Stromal cell of bone marrow (primary cell): ENCODE data around the gene ELF4.
A peak's percentile ranks its signal among the peaks of the same experiment; 100 is the strongest.

ENCODE experiments used
- DNase-seq: peaks from one replicate; pipeline ENCODE4 v3.0.0-alpha.2; 2012; ENCODE audit warnings: low read depth

Gene ELF4

DNA sequence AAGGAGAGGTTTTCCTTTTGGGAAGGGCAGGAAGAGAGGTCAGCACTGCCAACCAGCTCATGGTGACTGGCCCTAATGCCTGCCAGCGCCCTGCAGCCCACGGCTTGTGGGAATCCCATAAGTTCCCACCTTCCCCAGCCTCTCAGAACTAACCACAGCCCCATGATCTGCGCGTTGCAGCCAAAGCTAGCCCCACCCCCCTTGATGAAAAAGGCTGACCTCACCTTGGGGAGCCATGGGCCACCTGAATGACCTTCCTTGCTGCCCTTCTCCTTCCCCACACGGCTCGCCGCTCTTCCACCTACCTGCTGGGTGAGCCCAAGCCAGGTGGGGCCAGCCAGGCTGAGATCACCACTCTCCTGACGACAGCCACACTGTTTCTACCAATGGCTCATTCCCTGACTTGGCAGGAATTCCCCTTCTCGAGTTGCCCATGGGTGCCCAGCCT is 3.9 kb upstream of the ELF4 start:
- no peak for DNase-seq

DNA sequence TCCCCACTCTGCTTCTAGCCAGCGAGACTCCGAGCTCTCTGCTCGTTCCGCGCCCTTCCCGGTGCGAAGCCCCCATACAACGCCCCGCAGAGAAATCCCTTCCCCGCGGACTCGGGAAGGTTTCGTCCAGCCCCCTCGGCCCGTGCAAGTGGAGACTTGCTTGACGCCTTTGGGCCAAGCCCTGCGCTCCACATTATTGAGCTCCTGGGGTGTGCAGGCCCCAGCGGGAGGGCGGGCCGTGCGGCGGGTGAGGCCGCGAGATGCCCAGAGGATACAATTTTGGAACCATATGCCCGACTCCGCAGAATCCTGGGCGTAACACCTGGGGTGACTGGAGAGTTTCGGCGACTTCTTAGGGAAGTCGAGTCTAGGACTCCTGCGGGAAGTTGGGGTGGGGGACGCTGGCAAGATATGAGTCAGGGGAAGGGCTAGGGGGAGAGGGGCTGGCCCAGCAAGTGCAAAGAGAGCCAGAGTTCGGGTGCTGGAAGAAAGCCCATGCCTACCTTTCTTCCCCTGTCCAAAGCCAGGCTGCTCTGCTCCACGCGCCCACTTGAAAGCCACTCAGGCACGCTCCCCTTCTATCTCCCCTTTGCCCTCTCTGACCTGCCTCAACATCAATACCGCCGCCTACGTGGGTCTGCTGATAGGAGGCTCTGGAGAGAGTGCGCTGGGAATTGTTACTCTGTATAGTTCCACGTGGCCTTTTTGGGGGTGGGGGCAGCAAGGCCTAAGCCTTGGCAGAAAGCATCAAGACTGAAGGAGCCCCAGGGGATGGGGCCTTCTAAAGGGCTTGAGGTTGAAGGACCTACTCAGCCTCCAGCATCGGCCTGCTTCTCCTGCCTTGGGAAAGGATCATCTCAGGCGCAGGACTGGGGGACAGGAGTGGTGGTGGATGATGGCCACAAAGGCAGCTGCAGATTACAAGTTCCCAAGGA is 1.2 kb upstream of the ELF4 start:
- no peak for DNase-seq

DNA sequence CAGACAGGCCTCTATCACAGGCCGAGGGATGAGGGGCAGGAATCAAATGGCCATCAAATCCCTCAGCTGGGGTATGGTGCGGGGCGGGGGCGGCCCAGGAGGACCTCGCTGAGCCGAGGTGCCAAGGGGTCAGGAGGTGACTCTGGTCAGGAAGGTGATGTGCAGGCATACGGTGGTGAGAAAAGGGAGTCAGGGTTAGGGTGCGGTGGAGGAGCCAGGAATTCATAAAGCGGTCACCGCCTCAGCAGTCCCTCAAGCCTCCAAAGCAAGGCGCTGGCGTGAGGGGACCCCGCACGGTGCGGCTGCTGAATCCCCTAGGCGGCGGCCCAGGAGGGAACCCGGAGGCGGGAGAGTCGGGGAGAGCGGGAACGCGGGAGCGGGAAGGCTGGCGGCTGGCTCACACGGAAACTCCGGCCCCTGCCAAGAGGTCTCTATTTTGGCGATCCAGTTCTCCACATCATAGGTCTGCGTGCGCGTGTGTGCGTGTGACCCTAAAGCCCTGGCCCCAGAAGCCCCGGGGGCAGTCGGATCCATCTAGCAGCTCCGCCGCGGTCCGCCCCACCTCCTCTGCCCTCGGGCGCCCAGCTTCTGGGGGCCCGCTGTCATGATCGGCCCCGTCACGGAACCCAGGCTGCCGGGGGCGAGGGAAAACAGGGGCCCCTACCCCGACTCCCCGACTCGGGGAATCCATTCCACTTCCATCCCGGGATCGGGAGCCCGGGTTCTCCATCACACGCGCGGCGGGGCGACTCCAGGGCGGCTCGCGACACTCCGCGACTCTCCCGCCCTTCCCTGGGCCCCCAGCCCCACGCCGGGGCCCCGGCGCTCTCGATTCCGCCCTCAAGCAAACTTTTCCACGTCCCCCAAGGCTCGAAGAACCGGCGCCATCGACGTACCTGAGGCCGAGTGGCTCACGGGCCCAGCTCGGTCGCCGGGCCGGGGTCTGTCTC is 593 bp downstream of the ELF4 start:
- no peak for DNase-seq

DNA sequence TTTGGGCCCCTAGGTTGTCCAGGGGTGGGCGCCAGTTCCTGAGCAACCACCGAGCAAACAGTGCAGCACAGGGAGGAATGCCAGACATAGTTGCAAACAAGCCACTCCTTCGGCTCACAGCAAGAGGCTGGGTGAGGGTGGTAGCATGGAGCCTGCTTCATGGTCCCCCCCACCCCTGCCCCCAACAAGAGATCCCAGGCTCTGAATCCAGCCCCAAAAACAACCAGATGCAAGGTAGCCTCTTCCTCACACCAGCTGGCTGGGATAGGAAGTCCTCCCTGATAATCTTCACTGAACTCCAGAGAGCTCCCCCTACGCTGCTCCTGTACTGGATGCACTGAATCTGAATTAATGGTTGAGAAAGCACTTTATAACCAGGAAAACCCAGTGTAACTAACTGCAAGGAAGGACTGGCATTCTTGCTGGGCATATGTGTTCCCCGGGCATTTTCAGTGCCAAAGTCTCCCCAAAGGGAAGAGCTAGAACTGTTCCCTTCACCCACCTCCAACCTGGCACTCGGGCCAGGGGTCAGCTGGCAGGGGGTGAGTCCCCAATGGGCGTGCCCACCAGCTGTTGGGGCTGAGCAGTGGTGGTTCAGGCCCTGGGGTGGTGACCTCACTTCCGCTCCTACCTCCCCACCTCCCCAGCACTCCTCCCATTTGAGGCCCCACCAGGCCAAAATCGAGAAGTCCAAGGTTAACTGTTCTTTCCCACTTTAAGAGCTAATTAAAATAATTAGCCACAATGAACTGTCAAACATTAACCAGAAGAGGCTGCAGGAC is 1.5 kb downstream of the ELF4 start:
- DNase-seq: no peak

DNA sequence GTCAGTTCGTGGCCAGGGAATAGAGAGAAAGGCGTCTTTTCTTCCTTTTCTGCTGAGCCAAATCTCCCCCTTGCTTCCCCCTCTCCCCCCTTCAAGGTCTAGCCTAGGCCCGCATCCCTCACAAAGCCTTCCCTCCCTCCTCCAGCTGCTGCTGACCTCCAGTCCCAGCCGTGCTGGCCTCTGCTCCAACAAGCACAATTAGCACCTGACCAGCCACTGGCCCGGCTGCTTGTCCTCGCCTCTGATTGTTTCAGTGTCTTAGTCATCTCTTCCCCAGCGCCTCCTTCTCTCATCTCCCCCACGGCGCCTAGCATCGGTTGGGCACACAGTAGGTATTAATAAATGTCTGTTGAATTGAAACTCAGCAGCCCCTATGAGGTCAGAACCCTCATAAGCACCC is 4.2 kb downstream of the ELF4 start:
- no peak for DNase-seq

DNA sequence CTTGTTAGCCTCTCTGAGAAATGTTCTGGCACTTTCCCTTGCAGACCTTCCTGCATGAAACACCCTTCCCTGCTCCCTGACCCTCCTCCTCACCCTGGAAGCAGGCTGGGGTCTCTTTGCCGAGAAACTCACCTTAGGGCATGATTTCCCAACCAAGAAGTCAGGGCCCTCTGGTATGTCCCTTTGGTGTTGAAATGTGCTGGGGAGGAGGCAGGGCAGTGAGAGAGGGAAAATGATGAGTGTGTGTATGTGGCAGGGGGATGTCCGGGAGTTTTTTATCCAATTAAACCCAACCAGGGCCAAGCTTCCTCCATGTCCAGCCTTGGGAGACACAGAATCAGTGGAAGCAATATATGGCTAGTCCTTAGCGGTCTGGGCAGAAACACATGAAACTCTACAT is 5.1 kb downstream of the ELF4 start:
- no peak for DNase-seq

DNA sequence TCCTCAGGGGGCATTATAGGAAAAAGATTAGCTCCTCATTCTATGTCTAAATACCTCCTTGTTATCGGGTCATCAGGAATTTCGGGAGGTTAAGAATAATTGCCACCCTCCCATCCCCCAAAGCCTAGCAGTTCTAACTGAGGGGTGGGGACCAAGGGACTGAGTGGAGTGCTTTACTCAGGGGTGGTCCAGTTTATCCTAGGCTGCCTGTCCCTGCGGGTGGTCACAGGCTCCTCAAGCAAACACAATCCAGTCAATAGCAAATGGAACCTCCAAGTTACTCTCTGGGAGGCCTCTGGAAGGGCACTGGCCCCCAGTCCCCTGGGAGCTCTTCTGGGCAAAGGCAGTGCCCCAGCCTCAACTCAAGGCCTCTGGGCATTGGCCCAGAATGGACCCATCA is 6.7 kb downstream of the ELF4 start:
- no peak for DNase-seq

DNA sequence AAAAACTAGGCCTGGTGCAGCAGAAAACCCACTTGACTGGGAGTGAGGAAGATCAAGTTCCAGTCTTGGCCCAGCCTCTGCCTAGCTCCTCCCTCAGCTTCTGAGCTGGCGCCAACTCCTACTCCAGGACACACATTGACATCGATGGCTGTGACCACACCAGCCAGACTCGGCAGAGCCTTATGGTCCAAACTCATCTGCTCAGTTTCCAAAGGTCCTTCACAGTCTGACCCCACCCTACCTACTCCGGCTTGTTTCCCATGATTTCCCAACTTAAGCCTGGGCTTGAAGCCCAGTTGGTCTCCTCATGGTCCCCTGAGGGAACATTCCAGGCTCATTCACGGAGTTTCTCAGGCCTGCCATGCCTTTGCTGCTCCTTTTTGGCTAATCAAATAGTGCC is 10.1 kb downstream of the ELF4 start:
- peak; percentile 90 for DNase-seq

DNA sequence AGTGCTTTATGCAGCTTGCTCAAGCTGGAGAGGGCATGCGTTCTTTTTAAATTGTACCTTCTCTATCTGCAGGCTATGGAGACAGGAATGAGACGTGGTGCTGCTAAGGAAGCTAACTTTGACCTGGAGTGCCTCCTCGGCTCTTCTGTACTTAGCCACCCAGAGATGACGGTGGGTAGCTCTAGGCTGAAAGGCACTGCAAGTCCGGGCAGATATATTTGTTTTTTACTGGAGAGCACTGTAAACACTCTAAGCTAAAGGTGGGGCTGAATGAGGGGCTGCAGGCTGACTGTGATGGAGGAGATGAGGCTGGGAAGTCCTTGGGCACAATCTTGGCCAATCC is 12.1 kb downstream of the ELF4 start:
- no peak for DNase-seq

DNA sequence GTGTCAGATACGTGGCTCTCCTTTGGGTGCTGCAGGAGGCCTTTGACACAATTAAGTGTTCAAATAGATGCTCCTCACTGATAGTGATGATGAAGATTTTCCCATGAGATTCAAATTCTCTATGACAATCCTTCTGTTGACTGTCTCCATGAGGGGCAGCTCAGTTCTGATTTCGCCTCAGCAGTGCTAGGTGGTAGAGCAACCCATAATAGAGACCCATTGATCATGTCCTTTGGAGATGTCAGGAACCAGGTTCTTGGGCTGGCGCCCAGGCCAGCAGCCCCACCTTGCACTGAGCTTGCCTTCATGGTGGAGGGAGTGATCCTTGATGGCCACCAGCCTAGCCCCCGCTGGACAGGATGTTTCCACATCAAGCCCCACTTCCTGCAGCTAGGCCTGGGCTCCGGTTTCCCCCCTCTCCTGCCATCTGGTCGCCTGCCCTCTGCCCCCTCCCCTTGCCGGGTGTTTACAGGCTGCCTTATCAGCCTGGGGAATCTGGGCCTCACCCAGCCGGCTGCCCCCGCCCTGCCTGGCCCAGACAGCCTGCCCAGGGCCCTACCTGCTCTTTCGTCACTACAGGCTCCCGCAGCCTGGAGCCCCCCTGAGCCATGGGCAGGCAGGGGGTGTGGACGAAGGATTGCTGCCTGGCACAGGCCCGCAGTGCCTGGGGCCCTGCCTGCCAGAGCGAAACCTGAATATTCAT is 12.6 kb downstream of the ELF4 start:
- no peak for DNase-seq

DNA sequence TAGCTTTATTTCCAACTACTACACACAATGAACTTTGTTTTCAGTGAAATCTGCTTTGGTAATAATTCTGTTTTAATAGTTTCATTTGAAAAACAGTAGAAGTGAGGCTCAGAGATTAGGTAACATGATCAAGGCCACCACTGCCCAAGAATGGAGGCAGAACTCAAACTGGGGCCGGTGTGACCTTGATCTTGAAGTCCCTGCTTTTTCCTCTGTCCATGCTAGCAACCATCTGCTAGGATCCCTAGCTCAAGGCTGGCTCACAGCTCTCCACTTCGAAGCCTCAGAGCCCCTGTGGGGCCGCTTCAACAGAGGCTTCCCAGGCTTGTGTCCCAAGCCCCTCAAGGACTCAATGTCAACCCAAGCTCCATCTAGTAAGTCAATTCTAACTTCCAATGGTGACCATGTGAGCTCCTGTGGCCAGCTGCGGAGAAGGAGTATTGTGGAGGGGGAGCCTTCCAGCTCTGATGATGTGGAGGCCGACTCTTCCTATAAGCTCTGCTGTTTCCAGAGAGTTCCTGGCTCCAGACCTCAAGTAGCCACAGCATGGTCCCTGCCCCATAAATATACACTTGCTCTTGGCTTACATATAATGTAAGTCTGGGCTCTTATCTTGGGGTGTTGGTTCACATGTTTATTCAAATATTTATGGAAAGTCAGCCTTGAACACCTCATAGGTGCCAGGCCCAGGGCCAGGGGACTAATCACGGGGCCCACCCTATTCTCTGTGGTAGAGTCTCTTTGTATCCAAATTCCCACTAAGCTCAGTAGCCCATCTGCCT is 14.9 kb downstream of the ELF4 start:
- no peak for DNase-seq

DNA sequence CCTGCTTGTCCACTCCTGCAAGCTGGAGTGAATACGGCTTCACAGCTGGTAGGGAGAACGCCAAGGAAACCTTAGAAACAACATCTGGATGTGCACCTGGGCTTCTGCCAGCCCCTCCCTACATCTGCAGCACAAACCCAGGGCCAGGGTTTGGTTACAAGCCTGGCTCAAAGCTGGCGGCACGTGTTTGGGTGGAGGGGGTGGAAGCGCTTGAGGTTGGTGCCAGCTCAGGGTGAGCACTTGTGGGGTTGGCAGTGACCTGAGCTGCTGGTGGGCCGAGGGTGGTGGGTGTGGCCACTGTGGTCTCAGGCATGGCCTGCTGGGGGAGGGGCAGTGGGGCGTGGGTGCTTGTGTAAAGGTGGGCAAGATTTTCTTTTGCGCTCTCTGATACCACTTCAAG is 15.6 kb downstream of the ELF4 start:
- DNase-seq: no peak

DNA sequence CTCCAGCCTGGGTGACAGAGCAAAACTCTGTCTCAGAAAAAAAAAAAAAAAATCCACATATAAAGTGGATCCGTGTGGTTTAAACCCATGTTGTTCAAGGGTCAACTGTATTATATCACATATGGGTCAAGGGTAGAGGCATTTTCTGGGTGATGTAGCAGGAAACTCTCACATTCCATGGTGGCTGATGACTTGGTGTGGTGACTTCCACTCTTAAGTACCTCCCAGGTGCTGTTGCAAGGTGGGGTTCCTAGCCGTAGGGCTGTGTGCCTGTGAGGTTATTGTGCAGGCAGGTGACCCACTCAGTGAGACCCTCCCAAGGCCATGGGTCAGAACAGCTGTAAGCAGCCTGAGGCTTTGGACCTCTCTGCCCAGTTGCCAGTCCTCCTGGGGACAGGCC is 17.0 kb downstream of the ELF4 start:
- no peak for DNase-seq

DNA sequence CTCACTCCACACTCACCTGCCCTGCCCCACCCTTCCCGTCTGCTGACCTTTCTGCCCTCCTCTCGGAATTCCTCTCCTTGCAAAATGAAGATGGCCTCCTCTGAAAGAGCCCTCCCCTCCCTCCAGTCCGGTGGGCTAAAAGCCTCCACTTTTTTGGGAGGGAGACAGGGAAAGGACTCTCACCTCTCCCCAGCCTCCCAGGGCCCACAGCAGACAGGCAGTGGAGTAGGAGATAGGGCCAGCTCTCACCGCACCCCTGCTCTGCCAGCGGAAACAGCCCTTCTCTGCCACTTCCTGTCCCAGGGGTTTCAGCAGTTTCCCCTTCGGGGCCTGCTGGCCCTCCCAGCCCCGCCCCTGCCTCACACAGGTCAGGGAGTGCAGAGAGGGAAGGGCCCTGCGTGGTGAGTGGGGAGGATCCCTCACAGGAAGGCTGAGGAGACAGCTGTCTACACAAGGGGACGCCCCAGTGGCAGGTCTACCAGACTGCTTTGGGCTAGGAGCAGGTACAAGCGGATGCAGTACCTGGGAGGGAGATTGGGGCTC is 18.2 kb downstream of the ELF4 start:
- DNase-seq: no peak

DNA sequence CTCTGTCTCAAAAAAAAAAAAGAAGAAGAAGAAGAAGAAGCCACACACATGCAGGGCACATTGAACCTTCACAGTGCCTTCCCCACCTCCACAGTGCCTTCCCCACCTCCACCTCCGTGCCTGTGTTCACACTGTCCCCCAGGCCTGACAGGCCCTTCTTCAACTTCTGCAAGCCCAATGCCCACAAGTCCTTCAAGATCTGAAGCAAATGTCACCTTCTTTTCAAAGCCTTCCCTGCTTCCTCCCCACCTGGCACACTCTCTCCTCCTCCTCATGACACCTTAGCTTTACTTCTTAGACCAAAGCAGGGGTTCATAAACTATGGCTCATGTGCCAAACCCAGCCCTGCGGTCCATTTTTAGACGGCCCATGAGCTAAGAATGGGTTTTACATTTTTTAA is 19.9 kb downstream of the ELF4 start:
- no peak for DNase-seq

DNA sequence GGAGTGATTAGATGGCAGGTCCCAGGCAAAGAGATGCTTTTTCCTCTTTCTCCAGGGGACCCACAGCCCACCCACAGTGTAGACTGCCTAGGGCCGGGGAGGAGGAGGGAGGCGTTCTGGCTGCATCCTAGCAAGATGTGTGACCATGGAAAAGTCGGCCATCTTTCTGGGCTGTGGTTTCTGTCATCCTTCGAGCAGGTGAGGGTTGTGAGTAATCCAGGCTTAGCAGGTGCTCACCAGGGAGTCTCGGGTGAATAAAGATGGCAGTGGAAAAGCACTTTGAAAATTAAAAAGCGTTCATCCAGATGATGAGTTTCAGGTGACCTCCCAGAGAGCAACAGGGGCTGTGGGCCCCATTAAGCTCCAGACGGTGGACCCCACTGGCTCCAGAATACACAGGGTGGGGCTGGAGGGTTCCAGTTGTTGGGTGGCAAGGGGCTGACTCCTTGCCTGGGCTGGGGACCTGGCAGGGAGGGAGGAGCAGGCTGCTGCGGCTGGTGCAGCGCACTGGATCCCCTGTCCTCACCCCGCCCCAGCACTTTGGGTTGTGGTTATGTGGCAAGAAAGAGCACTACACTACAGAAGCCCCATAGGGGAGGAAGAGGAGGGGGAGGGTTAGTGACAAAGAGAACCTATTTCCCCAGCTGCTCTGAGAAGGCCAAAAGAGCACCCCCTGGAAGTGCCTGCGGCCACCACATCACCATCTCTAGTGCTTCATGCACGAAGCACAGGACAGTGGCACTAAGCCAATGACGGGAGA is 23.7 kb downstream of the ELF4 start:
- no peak for DNase-seq

DNA sequence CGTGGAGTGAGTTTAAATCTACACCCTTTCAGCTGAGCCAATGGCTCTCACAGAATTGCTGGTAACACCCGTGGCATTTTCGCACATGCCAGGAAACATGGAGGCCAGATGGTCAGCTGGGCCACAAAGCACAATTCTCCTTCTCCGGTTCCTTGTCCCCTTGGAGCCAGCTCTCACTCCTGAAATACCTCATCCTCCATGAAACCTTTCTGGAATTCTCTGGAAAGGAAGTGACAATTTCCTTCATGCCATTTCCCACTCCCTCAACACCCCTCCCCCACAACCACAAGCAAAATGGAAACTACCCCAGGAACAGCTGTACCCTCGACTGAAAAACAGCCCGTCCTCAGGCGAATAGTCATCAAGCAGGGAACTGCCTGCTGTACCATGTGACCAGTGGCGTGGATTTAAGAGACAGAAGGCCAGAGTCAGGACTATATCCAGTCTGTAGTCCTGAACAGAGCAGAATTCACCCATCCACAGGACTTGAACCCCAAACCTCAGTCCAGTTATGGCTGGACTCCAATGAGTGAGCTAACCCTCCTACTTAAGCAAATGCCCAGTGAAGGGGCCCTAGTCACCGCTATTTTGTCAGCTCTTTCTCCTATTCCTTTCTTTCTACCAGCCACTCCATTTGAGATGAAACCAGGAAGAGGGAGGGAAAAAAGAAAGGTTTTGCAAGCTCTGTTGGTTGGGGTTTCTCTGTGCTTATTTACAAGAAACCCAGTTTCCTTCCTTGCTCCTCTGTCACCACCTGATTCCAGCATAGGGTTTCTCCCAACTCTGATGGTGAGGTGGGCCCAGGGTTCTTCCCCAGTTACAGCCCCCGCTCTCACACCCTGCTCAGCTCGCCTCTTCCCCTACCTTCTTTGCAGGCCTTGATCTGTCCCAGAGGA is 24.5 kb downstream of the ELF4 start:
- no peak for DNase-seq

DNA sequence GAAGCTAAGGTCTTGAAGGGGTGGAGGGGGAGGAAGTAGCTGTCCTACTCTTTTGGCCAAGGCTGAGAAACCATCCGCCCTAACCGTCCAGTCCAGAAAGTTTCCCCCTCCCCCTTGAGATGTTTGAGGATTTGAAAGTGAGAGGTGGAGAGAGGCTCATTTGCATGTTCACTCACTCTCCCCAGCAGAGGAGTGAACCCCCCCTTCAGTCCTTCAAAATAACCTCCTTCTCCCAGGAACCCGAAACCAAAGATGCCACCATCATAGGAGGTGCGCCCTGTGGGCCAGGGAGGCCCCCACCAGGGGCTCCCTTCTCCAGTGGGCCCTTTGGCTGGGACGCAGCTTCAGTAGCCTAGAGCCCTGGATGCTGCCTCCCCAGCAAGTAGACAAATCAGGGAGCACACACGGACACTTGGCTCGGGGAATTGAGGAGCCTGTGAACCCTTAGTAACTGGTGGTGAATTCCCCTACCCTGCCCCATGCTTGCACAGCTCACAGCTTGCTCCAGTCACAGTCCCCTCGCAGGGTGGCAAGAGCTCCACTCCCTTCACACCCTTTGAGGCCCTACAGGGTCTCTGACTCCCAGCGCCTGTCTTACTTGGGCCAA is 25.6 kb downstream of the ELF4 start:
- DNase-seq: no peak
